WERI-Rb-1 (cell line): ENCODE results near the gene PSEN1.

Experiments
- DNase-seq: peaks from one replicate; pipeline ENCODE4 v3.0.0-alpha.2; 2020
- H3K27ac ChIP-seq: fragments of 250-450 bp; sonication (Bioruptor Pico); 2 replicates; pipeline ENCODE4 v1.5.1; 2020; ENCODE audit warnings: mild to moderate bottlenecking, moderate library complexity
- H3K27me3 ChIP-seq: fragments of 250-450 bp; sonication (Bioruptor Pico); 2 replicates; pipeline ENCODE4 v1.5.1; 2021; ENCODE audit warnings: mild to moderate bottlenecking, low read depth, moderate library complexity; ENCODE audit not compliant: insufficient read depth, severe bottlenecking
- H3K36me3 ChIP-seq: fragments of 250-450 bp; sonication (Bioruptor Pico); 2 replicates; pipeline ENCODE4 v1.5.1; 2020; ENCODE audit warnings: mild to moderate bottlenecking, moderate library complexity
- H3K4me3 ChIP-seq: 2 replicates; pipeline ENCODE4 v1.5.1; 2011; ENCODE audit warnings: low read depth, mild to moderate bottlenecking, control low read depth, low read length
- H3K9me3 ChIP-seq: fragments of 250-450 bp; sonication (Bioruptor Pico); 2 replicates; pipeline ENCODE4 v1.5.1; 2021; ENCODE audit warnings: mild to moderate bottlenecking, moderate library complexity; ENCODE audit not compliant: severe bottlenecking
- TF ChIP-seq, protein P1 (sequence below): IDR thresholded peaks from 2 replicates; pipeline ENCODE4 v1.5.1; 2011; ENCODE audit warnings: low read depth, mild to moderate bottlenecking, control low read depth, inconsistent platforms, low read length

The PSEN1 gene

DNA sequence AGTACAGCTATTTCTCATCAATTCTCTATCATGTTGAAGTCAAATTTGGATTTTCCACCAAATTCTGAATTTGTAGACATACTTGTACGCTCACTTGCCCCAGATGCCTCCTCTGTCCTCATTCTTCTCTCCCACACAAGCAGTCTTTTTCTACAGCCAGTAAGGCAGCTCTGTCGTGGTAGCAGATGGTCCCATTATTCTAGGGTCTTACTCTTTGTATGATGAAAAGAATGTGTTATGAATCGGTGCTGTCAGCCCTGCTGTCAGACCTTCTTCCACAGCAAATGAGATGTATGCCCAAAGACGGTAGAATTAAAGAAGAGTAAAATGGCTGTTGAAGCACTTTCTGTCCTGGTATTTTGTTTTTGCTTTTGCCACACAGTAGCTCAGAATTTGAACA is 83.8 kb downstream of the PSEN1 start:
- TF ChIP-seq, protein P1, sequence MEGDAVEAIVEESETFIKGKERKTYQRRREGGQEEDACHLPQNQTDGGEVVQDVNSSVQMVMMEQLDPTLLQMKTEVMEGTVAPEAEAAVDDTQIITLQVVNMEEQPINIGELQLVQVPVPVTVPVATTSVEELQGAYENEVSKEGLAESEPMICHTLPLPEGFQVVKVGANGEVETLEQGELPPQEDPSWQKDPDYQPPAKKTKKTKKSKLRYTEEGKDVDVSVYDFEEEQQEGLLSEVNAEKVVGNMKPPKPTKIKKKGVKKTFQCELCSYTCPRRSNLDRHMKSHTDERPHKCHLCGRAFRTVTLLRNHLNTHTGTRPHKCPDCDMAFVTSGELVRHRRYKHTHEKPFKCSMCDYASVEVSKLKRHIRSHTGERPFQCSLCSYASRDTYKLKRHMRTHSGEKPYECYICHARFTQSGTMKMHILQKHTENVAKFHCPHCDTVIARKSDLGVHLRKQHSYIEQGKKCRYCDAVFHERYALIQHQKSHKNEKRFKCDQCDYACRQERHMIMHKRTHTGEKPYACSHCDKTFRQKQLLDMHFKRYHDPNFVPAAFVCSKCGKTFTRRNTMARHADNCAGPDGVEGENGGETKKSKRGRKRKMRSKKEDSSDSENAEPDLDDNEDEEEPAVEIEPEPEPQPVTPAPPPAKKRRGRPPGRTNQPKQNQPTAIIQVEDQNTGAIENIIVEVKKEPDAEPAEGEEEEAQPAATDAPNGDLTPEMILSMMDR = no peak
- Histone ChIP-seq H3K9me3 (no peaks in the 10 kb centered on the region), H3K36me3 (peaks cover 28% of the 10 kb centered on the region), H3K4me3 (no peak overlapping the region), H3K27me3 (no peaks in the 10 kb centered on the region), H3K27ac (no peak overlapping the region)
- no peak for DNase-seq

DNA sequence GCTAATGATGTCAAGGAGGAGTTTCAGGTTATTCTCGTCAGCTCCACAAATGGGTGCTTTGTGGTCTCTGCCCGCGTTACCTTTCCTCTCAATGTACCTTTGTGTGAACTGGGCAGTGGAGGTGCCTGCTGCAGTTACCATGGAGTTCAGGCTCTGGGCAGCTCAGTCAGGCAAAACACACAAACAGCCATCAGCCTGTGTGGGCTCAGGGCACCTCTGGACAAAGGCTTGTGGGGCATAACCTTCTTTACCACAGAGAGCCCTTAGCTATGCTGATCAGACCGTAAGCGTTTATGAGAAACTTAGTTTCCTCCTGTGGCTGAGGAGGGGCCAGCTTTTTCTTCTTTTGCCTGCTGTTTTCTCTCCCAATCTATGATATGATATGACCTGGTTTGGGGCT is 84.3 kb downstream of the PSEN1 start:
- H3K27me3 ChIP-seq = no peaks in the 10 kb centered on the region
- no peak overlapping the region for H3K27ac ChIP-seq
- DNase-seq = no peak
- H3K36me3 ChIP-seq = peaks cover 28% of the 10 kb centered on the region
- H3K9me3 ChIP-seq = no peaks in the 10 kb centered on the region
- H3K4me3 ChIP-seq = no peak overlapping the region
- TF ChIP-seq, protein P1 = no peak

DNA sequence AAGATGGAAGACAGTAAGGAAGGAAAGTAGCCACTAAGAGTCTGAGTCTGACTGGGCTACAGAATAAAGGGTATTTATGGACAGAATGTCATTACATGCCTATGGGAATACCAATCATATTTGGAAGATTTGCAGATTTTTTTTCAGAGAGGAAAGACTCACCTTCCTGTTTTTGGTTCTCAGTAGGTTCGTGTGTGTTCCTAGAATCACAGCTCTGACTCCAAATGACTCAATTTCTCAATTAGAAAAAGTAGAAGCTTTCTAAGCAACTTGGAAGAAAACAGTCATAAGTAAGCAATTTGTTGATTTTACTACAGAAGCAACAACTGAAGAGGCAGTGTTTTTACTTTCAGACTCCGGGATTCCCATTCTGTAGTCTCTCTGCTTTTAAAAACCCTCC is 85.6 kb downstream of the PSEN1 start:
- no peak overlapping the region for H3K27ac ChIP-seq
- DNase-seq = no peak
- H3K27me3 ChIP-seq = no peaks in the 10 kb centered on the region
- no peak overlapping the region for H3K4me3 ChIP-seq
- H3K36me3 ChIP-seq = peaks cover 25% of the 10 kb centered on the region
- TF ChIP-seq, protein P1 = no peak
- no peaks in the 10 kb centered on the region for H3K9me3 ChIP-seq

DNA sequence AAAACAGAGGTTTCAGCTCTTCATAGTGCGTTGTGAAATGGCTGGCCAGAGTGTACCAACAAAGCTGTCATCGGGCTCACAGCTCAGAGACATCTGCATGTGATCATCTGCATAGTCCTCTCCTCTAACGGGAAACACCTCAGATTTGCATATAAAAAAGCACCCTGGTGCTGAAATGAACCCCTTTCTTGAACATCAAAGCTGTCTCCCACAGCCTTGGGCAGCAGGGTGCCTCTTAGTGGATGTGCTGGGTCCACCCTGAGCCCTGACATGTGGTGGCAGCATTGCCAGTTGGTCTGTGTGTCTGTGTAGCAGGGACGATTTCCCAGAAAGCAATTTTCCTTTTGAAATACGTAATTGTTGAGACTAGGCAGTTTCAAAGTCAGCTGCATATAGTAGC is 86.7 kb downstream of the PSEN1 start:
- Histone ChIP-seq H3K9me3 (no peaks in the 10 kb centered on the region), H3K27ac (no peak overlapping the region), H3K36me3 (peaks cover 17% of the 10 kb centered on the region), H3K27me3 (no peaks in the 10 kb centered on the region), H3K4me3 (no peak overlapping the region)
- no peak for DNase-seq
- TF ChIP-seq, protein P1 = no peak

DNA sequence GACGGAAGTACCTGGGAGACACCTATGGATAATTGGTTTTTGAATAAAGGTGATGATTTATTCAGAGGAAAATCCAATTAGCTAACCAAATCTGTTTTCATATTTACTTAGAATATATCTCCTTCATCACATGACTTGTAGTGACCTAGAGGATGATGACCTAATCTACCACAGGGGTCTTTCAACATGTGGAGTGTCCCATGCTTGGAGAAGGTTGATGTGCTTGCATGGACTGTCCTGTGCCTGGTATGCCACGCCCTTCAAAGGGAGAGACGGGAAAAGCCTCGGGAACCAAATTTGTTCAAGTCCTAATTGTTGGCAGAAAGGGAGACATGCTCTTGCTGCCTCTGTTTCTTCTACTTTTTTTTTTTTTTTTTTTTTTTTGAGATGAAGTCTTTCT is 89.2 kb downstream of the PSEN1 start:
- TF ChIP-seq, protein P1 = no peak
- Histone ChIP-seq H3K9me3 (no peaks in the 10 kb centered on the region), H3K27me3 (no peaks in the 10 kb centered on the region), H3K36me3 (no peaks in the 10 kb centered on the region; the same call in 1 of the 2 replicates), H3K4me3 (no peak overlapping the region), H3K27ac (no peak overlapping the region)
- DNase-seq = no peak
